GM18511 (cell line): ENCODE data around the gene NAGA.
A peak's percentile ranks its signal among the peaks of the same experiment; 100 is the strongest.
"Not testable (repeated sequence)": the region's sequence is repeated elsewhere in the genome, so short reads cannot be mapped to it uniquely, and the experiment has no call there.

ENCODE experiments used
- ATAC-seq: cut with Tn5 transposase; IDR thresholded peaks from one replicate; pipeline ENCODE4 v1.9.1; 2021; ENCODE audit warnings: mild to moderate bottlenecking, moderate library complexity; ENCODE audit not compliant: unreplicated experiment

NAGA gene

GRCh38 chr22:42070517-42071422 lies at the start of gene NAGA:
Gene NAGA, minus strand, starts transcription at chr22:42070812. Its CDS starts 515 bp downstream, at chr22:42070297.
- ATAC-seq: peak; percentile 91

GRCh38 chr22:42116848-42117424 lies 46.3 kb upstream of the NAGA start:
- no peak for ATAC-seq

- not testable (repeated sequence) for ATAC-seq
These were observed 44.8 kb upstream of the NAGA start for GRCh38 chr22:42115420-42115830.

- no peak for ATAC-seq
These were observed 44.1 kb upstream of the NAGA start for GRCh38 chr22:42114721-42115120.

GRCh38 chr22:42112793-42113192 lies 42.2 kb upstream of the NAGA start:
- ATAC-seq: not testable (repeated sequence)

- ATAC-seq: no peak
These were observed 41.2 kb upstream of the NAGA start for GRCh38 chr22:42111798-42112197.

GRCh38 chr22:42108848-42109247 lies 38.2 kb upstream of the NAGA start:
- ATAC-seq: no peak

GRCh38 chr22:42104332-42104860 lies 33.8 kb upstream of the NAGA start:
- not testable (repeated sequence) for ATAC-seq

- ATAC-seq: no peak
These were observed 30.6 kb upstream of the NAGA start for GRCh38 chr22:42101199-42101598.

- no peak for ATAC-seq
These were observed 20.8 kb upstream of the NAGA start for GRCh38 chr22:42091455-42091782.

GRCh38 chr22:42090596-42091454 lies 20.2 kb upstream of the NAGA start, which contains the start of gene NDUFA6:
Gene NDUFA6, minus strand, starts transcription at chr22:42090772. Its CDS starts 28 bp downstream, at chr22:42090744.
- ATAC-seq: peak; percentile 95

GRCh38 chr22:42086051-42086450 lies 15.4 kb upstream of the NAGA start:
- no peak for ATAC-seq

- ATAC-seq: no peak
These were observed 14.3 kb upstream of the NAGA start for GRCh38 chr22:42084874-42085273.

- ATAC-seq: no peak
These were observed 12.5 kb upstream of the NAGA start for GRCh38 chr22:42083119-42083518.

GRCh38 chr22:42080287-42080686 lies 9.7 kb upstream of the NAGA start:
- ATAC-seq: no peak

GRCh38 chr22:42079319-42080251 lies 9.0 kb upstream of the NAGA start, which contains the start of gene SMDT1:
Gene SMDT1, plus strand, starts transcription at chr22:42079700. Its CDS starts 69 bp downstream, at chr22:42079769.
- peak; percentile 93 for ATAC-seq

- no peak for ATAC-seq
These were observed 8.1 kb upstream of the NAGA start for GRCh38 chr22:42078469-42079318.

GRCh38 chr22:42077486-42078125 lies 7.0 kb upstream of the NAGA start:
- ATAC-seq: no peak
